ENCODE measurements around the gene PIP4K2A.

The PIP4K2A gene

GRCh38 chr10:22659866-22660265 lies 54.5 kb downstream of the PIP4K2A start:
- H3K27me3 ChIP-seq (ENCODE audit: control insufficient read depth, insufficient read depth, low read length), result no peaks in the 10 kb centered on the region
- peaks cover 12% of the 10 kb centered on the region for H3K4me1 ChIP-seq (ENCODE audit: control insufficient read depth, low read depth, low read length)
- no peaks in the 10 kb centered on the region for H3K9me3 ChIP-seq (ENCODE audit: control insufficient read depth, low read depth, low read length)
- no peak overlapping the region for H3K27ac ChIP-seq (ENCODE audit: low read length)
- H3K9ac ChIP-seq (ENCODE audit: low read length), result no peak overlapping the region
- H3K4me3 ChIP-seq (ENCODE audit: low read length), result no peak overlapping the region
- no peaks in the 10 kb centered on the region for H3K36me3 ChIP-seq (ENCODE audit: control insufficient read depth, low read depth, low read length)

- Histone ChIP-seq H3K9me3 (ENCODE audit: control insufficient read depth, low read depth, low read length) (no peaks in the 10 kb centered on the region), H3K36me3 (ENCODE audit: control insufficient read depth, low read depth, low read length) (no peaks in the 10 kb centered on the region), H3K9ac (ENCODE audit: low read length) (no peak overlapping the region), H3K4me1 (ENCODE audit: control insufficient read depth, low read depth, low read length) (peaks cover 12% of the 10 kb centered on the region), H3K4me3 (ENCODE audit: low read length) (no peak overlapping the region), H3K27me3 (ENCODE audit: control insufficient read depth, insufficient read depth, low read length) (no peaks in the 10 kb centered on the region), H3K27ac (ENCODE audit: low read length) (no peak overlapping the region)
Observed at GRCh38 chr10:22658745-22659410, 55.5 kb downstream of the PIP4K2A start.

DNA sequence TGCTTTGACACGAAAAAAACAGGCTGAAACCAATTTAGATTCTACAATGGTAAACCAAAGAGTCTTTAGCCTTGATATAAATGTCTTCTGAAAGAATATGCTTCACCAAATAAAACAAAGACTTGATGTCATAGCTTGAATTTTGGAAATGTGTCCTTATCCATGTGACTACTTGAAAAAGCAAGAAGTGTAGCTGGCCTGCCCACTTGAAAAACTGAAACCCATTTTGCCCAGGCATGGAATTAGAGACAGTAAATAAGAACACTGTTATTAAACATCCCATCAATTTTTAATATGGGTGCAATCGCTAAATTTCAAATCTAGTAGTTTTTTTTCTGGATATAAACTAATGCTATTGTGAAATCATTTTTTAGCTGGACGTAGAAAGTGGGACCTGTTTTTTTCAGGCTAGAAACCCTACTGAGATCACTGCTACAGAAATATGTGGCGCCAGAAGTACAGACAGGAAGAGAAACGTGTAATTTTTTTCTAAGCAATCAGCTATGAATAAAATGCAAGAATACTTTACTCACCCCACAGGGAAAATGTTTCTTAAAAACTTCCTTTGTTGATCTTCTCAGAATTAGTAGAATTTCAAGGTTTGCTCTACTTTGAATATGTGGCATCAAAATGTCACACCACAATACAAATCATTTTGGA lies 56.7 kb downstream of the PIP4K2A start:
- Histone ChIP-seq H3K4me3 (ENCODE audit: low read length) (no peak overlapping the region), H3K9me3 (ENCODE audit: control insufficient read depth, low read depth, low read length) (no peaks in the 10 kb centered on the region), H3K27me3 (ENCODE audit: control insufficient read depth, insufficient read depth, low read length) (no peaks in the 10 kb centered on the region), H3K4me1 (ENCODE audit: control insufficient read depth, low read depth, low read length) (peaks cover 7% of the 10 kb centered on the region), H3K36me3 (ENCODE audit: control insufficient read depth, low read depth, low read length) (no peaks in the 10 kb centered on the region), H3K27ac (ENCODE audit: low read length) (no peak overlapping the region), H3K9ac (ENCODE audit: low read length) (no peak overlapping the region)

GRCh38 chr10:22657024-22657423 lies 57.4 kb downstream of the PIP4K2A start:
- H3K27me3 ChIP-seq (ENCODE audit: control insufficient read depth, insufficient read depth, low read length), result no peaks in the 10 kb centered on the region
- no peak overlapping the region for H3K4me3 ChIP-seq (ENCODE audit: low read length)
- peaks cover 5% of the 10 kb centered on the region for H3K4me1 ChIP-seq (ENCODE audit: control insufficient read depth, low read depth, low read length)
- no peak overlapping the region for H3K27ac ChIP-seq (ENCODE audit: low read length)
- H3K9me3 ChIP-seq (ENCODE audit: control insufficient read depth, low read depth, low read length), result no peaks in the 10 kb centered on the region
- no peak overlapping the region for H3K9ac ChIP-seq (ENCODE audit: low read length)
- H3K36me3 ChIP-seq (ENCODE audit: control insufficient read depth, low read depth, low read length), result no peaks in the 10 kb centered on the region

DNA sequence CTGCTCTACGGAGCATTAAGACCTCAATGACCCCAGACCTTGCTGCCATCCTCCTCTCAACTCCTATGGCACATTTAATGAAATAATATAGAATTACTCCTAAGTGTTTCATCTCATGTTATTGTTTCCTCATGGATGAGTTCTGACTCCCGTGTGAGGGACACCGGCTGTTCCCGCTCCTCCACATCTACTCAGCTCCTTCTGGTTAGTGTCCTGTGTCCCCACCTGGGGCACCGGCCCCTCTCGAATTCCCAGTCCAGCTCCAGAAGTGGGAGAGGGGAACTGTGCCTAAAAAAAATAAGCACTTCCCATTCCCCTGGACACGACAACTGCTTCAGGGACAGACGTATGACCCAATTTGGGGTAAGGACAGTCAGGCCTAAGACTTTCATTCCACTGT lies 58.3 kb downstream of the PIP4K2A start:
- Histone ChIP-seq H3K9ac (ENCODE audit: low read length) (no peak overlapping the region), H3K4me3 (ENCODE audit: low read length) (no peak overlapping the region), H3K4me1 (ENCODE audit: control insufficient read depth, low read depth, low read length) (peaks cover 5% of the 10 kb centered on the region), H3K27me3 (ENCODE audit: control insufficient read depth, insufficient read depth, low read length) (no peaks in the 10 kb centered on the region), H3K9me3 (ENCODE audit: control insufficient read depth, low read depth, low read length) (no peaks in the 10 kb centered on the region), H3K36me3 (ENCODE audit: control insufficient read depth, low read depth, low read length) (no peaks in the 10 kb centered on the region), H3K27ac (ENCODE audit: low read length) (no peak overlapping the region)

GRCh38 chr10:22655312-22655981 lies 58.9 kb downstream of the PIP4K2A start:
- Histone ChIP-seq H3K27me3 (ENCODE audit: control insufficient read depth, insufficient read depth, low read length) (no peaks in the 10 kb centered on the region), H3K4me3 (ENCODE audit: low read length) (no peak overlapping the region), H3K36me3 (ENCODE audit: control insufficient read depth, low read depth, low read length) (no peaks in the 10 kb centered on the region), H3K9ac (ENCODE audit: low read length) (no peak overlapping the region), H3K4me1 (ENCODE audit: control insufficient read depth, low read depth, low read length) (peaks cover 5% of the 10 kb centered on the region), H3K9me3 (ENCODE audit: control insufficient read depth, low read depth, low read length) (no peaks in the 10 kb centered on the region), H3K27ac (ENCODE audit: low read length) (no peak overlapping the region)

DNA sequence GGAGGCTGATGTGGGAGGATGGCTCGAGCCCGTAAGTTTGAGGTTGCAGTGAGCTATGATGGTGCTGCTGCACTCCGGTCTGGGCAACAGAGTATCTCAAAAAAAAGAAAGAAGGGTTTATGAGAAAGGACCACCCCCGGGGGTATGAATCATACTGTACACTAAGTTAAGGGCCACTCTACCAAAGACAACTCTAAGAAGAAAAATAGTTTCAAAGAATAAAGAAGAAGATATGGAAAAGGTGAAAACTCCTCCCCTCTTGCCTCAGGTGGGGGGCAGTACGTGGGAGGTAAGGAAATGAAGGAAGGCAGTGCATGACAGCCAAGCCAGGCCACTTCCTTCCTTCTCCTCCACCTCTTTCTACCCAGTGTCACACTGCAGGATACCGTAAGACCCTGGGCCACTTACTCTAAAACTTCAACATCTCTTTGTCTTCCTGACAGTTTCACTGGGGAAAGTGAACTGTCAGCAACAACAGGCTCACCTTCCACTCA lies 61.3 kb downstream of the PIP4K2A start:
- Histone ChIP-seq H3K27me3 (ENCODE audit: control insufficient read depth, insufficient read depth, low read length) (no peaks in the 10 kb centered on the region), H3K9ac (ENCODE audit: low read length) (no peak overlapping the region), H3K9me3 (ENCODE audit: control insufficient read depth, low read depth, low read length) (no peaks in the 10 kb centered on the region), H3K27ac (ENCODE audit: low read length) (no peak overlapping the region), H3K4me3 (ENCODE audit: low read length) (no peak overlapping the region), H3K36me3 (ENCODE audit: control insufficient read depth, low read depth, low read length) (no peaks in the 10 kb centered on the region), H3K4me1 (ENCODE audit: control insufficient read depth, low read depth, low read length) (peaks cover 8% of the 10 kb centered on the region)

GRCh38 chr10:22651276-22651980 lies 63.0 kb downstream of the PIP4K2A start:
- Histone ChIP-seq H3K4me3 (ENCODE audit: low read length) (no peak overlapping the region), H3K4me1 (ENCODE audit: control insufficient read depth, low read depth, low read length) (peaks cover 24% of the 10 kb centered on the region), H3K27ac (ENCODE audit: low read length) (no peak overlapping the region), H3K9ac (ENCODE audit: low read length) (no peak overlapping the region), H3K36me3 (ENCODE audit: control insufficient read depth, low read depth, low read length) (no peaks in the 10 kb centered on the region), H3K27me3 (ENCODE audit: control insufficient read depth, insufficient read depth, low read length) (no peaks in the 10 kb centered on the region), H3K9me3 (ENCODE audit: control insufficient read depth, low read depth, low read length) (no peaks in the 10 kb centered on the region)

DNA sequence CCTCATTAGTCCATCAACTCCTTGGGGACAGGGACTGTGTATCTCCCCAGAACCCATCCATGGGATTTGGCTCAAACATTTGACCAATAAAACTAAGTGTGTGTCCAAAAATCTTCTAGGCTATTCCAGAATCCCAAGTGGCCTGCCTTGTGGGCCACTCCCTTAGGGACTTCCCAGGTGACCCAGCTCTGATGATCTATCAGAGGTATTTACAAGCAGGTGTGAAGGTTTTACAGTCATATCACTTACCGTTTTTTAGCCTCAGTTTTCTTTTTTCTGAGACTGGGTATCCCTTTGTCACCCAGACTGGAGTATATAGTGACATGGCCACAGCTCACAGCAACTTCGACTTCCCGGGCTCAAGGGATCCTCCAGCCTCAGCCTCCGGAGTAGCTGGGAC lies 64.4 kb downstream of the PIP4K2A start:
- H3K36me3 ChIP-seq (ENCODE audit: control insufficient read depth, low read depth, low read length), result no peaks in the 10 kb centered on the region
- H3K9ac ChIP-seq (ENCODE audit: low read length), result no peak overlapping the region
- H3K9me3 ChIP-seq (ENCODE audit: control insufficient read depth, low read depth, low read length), result no peaks in the 10 kb centered on the region
- H3K4me1 ChIP-seq (ENCODE audit: control insufficient read depth, low read depth, low read length), result peaks cover 30% of the 10 kb centered on the region
- H3K27ac ChIP-seq (ENCODE audit: low read length), result no peak overlapping the region
- no peaks in the 10 kb centered on the region for H3K27me3 ChIP-seq (ENCODE audit: control insufficient read depth, insufficient read depth, low read length)
- H3K4me3 ChIP-seq (ENCODE audit: low read length), result no peak overlapping the region

DNA sequence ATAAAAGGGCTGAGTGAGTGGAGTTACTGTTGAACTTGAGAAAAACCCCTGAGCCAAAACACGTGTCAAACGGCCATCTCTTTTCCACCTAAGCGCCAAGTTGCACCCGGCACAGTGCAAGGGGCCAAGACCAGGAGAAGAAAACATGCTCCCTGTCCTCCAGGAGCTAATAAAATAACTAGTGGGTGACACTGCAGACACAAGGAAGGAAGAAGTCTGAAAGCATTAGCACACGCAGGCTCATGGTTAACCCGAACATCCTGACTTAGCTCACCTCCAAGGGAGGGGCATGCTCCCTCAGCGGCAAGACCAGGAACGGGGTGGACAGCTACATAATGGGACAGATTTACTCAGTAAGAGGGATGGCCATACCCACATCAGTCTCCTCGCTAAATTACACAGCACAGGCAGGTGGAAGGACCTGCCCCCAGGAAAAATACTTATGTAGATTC lies 65.0 kb downstream of the PIP4K2A start:
- Histone ChIP-seq H3K27me3 (ENCODE audit: control insufficient read depth, insufficient read depth, low read length) (no peaks in the 10 kb centered on the region), H3K9ac (ENCODE audit: low read length) (no peak overlapping the region), H3K4me1 (ENCODE audit: control insufficient read depth, low read depth, low read length) (peaks cover 30% of the 10 kb centered on the region), H3K36me3 (ENCODE audit: control insufficient read depth, low read depth, low read length) (no peaks in the 10 kb centered on the region), H3K4me3 (ENCODE audit: low read length) (no peak overlapping the region), H3K9me3 (ENCODE audit: control insufficient read depth, low read depth, low read length) (no peaks in the 10 kb centered on the region), H3K27ac (ENCODE audit: low read length) (no peak overlapping the region)

- Histone ChIP-seq H3K9me3 (ENCODE audit: control insufficient read depth, low read depth, low read length) (no peaks in the 10 kb centered on the region), H3K4me1 (ENCODE audit: control insufficient read depth, low read depth, low read length) (peaks cover 30% of the 10 kb centered on the region), H3K27me3 (ENCODE audit: control insufficient read depth, insufficient read depth, low read length) (no peaks in the 10 kb centered on the region), H3K9ac (ENCODE audit: low read length) (no peak overlapping the region), H3K4me3 (ENCODE audit: low read length) (no peak overlapping the region), H3K36me3 (ENCODE audit: control insufficient read depth, low read depth, low read length) (no peaks in the 10 kb centered on the region), H3K27ac (ENCODE audit: low read length) (no peak overlapping the region)
Observed at GRCh38 chr10:22648547-22648961, 65.8 kb downstream of the PIP4K2A start.
